B cell (primary cell): Measurements from ENCODE around the gene SATB2. TPM values are rescaled to one million over a fixed set of nuclear protein-coding genes. Genes with fewer than 3 reads are reported as not detected.

ENCODE experiments used
- ATAC-seq: fragments of 200-7000 bp; cut with Tn5 transposase; one replicate; pipeline ENCODE4 v1.10.0; 2021; ENCODE audit warnings: low read depth, mild to moderate bottlenecking, moderate number of reproducible peaks, moderate library complexity
- CTCF ChIA-PET: fragments of 350-600 bp; sonication (Branson Sonifier 250); formaldehyde crosslinking; loops from one replicate; lab custom pipeline; 2021; ENCODE audit warnings: antibody characterized with exemption, inconsistent platforms; lab: Charles Lee
- POLR2A ChIA-PET: fragments of 350-600 bp; sonication (Branson Sonifier 250); formaldehyde crosslinking; loops from one replicate; lab custom pipeline; 2021; ENCODE audit warnings: antibody characterized with exemption; lab: Charles Lee
- DNase-seq: peaks from one replicate; pipeline ENCODE4 v3.0.0; 2013
- H2AFZ ChIP-seq: 2 replicates; pipeline ENCODE4 v1.6.1; 2012; ENCODE audit warnings: mild to moderate bottlenecking, low read depth, low read length; ENCODE audit not compliant: insufficient read depth, poor library complexity, severe bottlenecking
- H3K27ac ChIP-seq, 2 donors: 1 replicate in 1 of 2; 2 replicates in 1 of 2; pipeline ENCODE4 v1.5.1; 2012 to 2013; ENCODE audit warnings: low read length in 2 of 2, mild to moderate bottlenecking in 2 of 2, moderate library complexity in 1 of 2
- H3K27me3 ChIP-seq, 4 experiments: fragments of 200-600 bp in 1 of 4; sonication (generic) in 1 of 4; replicated peaks in 1 of 4; 1 replicate in 2 of 4; 2 replicates in 2 of 4; pipeline versions ENCODE4 v1.6.1 to v1.7.0; 2013 to 2016; ENCODE audit warnings: low read length in 3 of 4, mild to moderate bottlenecking in 2 of 4, mixed read lengths in 1 of 4, moderate library complexity in 1 of 4; ENCODE audit not compliant: insufficient read depth in 4 of 4, control insufficient read depth in 3 of 4; ENCODE audit errors: control extremely low read depth in 1 of 4
- H3K36me3 ChIP-seq, 2 experiments: replicated peaks in 1 of 2; 1 replicate in 1 of 2; 2 replicates in 1 of 2; pipeline versions ENCODE4 v1.6.1 to v1.7.1; 2013; ENCODE audit warnings: low read length in 1 of 2; ENCODE audit not compliant: insufficient read depth in 2 of 2, control insufficient read depth in 1 of 2; ENCODE audit errors: control extremely low read depth in 1 of 2, extremely low read depth in 1 of 2
- H3K4me1 ChIP-seq, 2 donors: fragments of 200-600 bp in 1 of 2; sonication (generic) in 1 of 2; 1 replicate in 1 of 2; 2 replicates in 1 of 2; pipeline versions ENCODE4 v1.5.1 to v1.6.1; 2013 to 2017; ENCODE audit warnings: low read length in 2 of 2; ENCODE audit not compliant: control insufficient read depth in 2 of 2, insufficient read depth in 2 of 2
- H3K4me2 ChIP-seq: replicated peaks from 2 replicates; pipeline ENCODE3; 2012; ENCODE audit warnings: mild to moderate bottlenecking, low read depth, low read length; ENCODE audit not compliant: poor library complexity, severe bottlenecking
- H3K4me3 ChIP-seq, 5 experiments: fragments of 200-600 bp in 1 of 5; sonication (generic) in 1 of 5; 1 replicate in 3 of 5; 2 replicates in 2 of 5; pipeline versions ENCODE4 v1.5.1 to v1.7.0; 2011 to 2016; ENCODE audit warnings: low read length in 4 of 5, mild to moderate bottlenecking in 4 of 5, low read depth in 2 of 5, control low read depth in 1 of 5, moderate library complexity in 1 of 5; ENCODE audit not compliant: insufficient read depth in 1 of 5; ENCODE audit errors: control extremely low read depth in 1 of 5, extremely low read depth in 1 of 5
- H3K79me2 ChIP-seq: fragments of 200-600 bp; sonication (generic); one replicate; pipeline ENCODE4 v1.6.0; 2016; ENCODE audit warnings: low read length; ENCODE audit not compliant: control insufficient read depth, insufficient read depth
- H3K9ac ChIP-seq: fragments of 200-600 bp; sonication (generic); 2 replicates; pipeline ENCODE4 v1.6.1; 2017; ENCODE audit warnings: mild to moderate bottlenecking, low read length, moderate library complexity
- H3K9me3 ChIP-seq, 3 donors: one replicate each; pipeline versions ENCODE4 v1.6.1 to v1.7.1; 2013; ENCODE audit warnings: low read length in 2 of 3; ENCODE audit not compliant: control insufficient read depth in 2 of 3, insufficient read depth in 1 of 3; ENCODE audit errors: control extremely low read depth in 1 of 3
- H4K20me1 ChIP-seq: 2 replicates; pipeline ENCODE4 v1.6.0; 2012; ENCODE audit warnings: mild to moderate bottlenecking, low read length; ENCODE audit not compliant: insufficient read depth, control insufficient read depth, poor library complexity, severe bottlenecking
- H3K27ac Mint-ChIP-seq: one replicate; pipeline ENCODE4 v1.8.0; 2021; ENCODE audit warnings: mixed read lengths
- H3K27me3 Mint-ChIP-seq: one replicate; pipeline ENCODE4 v1.8.0; 2021; ENCODE audit warnings: mixed read lengths
- H3K4me1 Mint-ChIP-seq: one replicate; pipeline ENCODE4 v1.8.0; 2021; ENCODE audit warnings: mixed read lengths
- H3K4me3 Mint-ChIP-seq: one replicate; pipeline ENCODE4 v1.8.0; 2021; ENCODE audit warnings: mixed read lengths
- H3K9me3 Mint-ChIP-seq: one replicate; pipeline ENCODE4 v1.8.0; 2022; ENCODE audit warnings: mixed read lengths; ENCODE audit not compliant: insufficient read depth
- EZH2 ChIP-seq: IDR thresholded peaks from 2 replicates; pipeline ENCODE4 v1.6.1; 2012; ENCODE audit warnings: borderline replicate concordance, low read depth, mild to moderate bottlenecking, moderate library complexity, low read length; ENCODE audit not compliant: insufficient read depth, poor library complexity, severe bottlenecking
- WGBS: methylation state at CpG from one replicate; pipeline ENCODE4 v1.1.5; 2013; ENCODE audit warnings: missing lambda C conversion rate; ENCODE audit not compliant: insufficient coverage; 5-methylcytosine and 5-hydroxymethylcytosine counted together
- intact Hi-C: fragments of 100-400 bp; cut with micrococcal nuclease; formaldehyde crosslinking; loops from one replicate; pipeline ENCODE4 v1.10.0; 2022
- polyA plus RNA-seq: library from polyadenylated mRNA; depleted of rRNA; stranded (reverse); fragments of >200 nt; gene quantifications from 2 replicates; pipeline ENCODE4 v1.2.3, GENCODE V29; 2012
- total RNA-seq, 2 donors: library from RNA; stranded (reverse); fragments of 120-200 nt in 1 of 2; gene quantifications; 1 replicate in 1 of 2; 2 replicates in 1 of 2; pipeline versions ENCODE4 v1.2.3 to v1.2.4, GENCODE V29; 2013 to 2022
- TF ChIP-seq, protein P1 (sequence below): fragments of 200-600 bp; IDR thresholded peaks from one replicate; pipeline ENCODE4 v1.8.0; 2022; ENCODE audit warnings: antibody characterized with exemption, mild to moderate bottlenecking

Gene SATB2
- total and polyA plus RNA-seq, 2 donors (not counting 1 experiment from before 2014, with no cell fraction given) = 0.13 to 0.49 TPM

DNA sequence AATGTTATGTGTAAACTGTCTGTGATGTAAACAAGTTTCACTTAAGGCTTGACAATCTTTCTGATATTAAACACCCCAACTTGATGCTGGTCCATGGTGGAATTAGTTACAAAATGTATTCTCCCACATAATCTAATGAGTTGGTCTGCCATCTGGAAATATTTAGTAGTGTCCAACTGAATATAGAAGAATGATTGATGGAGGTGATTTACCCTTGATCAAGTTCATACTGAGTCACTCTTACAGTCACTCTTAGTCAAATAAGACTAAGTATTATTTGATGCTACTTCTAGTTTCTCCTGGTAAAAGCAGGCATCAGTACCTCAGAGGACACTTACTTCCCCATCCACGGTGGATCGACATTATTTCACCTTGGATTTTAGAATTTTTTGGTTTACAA is 198.1 kb downstream of the SATB2 start:
- Histone ChIP-seq H3K9ac (no peak overlapping the region), H3K4me2 (no peak overlapping the region), H4K20me1 (no peaks in the 10 kb centered on the region), H2AFZ (no peak overlapping the region), H3K4me3 (no peak overlapping the region), H3K4me1 (no peaks in the 10 kb centered on the region), H3K9me3 (peaks cover 0 to 9% (median 7%) of the 10 kb centered on the region in 3 donors), H3K79me2 (no peaks in the 10 kb centered on the region), H3K27me3 (no peaks in the 10 kb centered on the region), H3K36me3 (no peaks in the 10 kb centered on the region), H3K27ac (no peak overlapping the region)
- Mint-ChIP-seq H3K27me3 (no peaks in the 10 kb centered on the region), H3K27ac (no peak overlapping the region), H3K4me3 (no peak overlapping the region), H3K4me1 (no peaks in the 10 kb centered on the region), H3K9me3 (peaks cover 22% of the 10 kb centered on the region)
- no CpG with 5 or more reads among the region's 2 CpGs for WGBS
- ATAC-seq (no peak), DNase-seq (no peak)
- ChIA-PET CTCF (no interaction called here), POLR2A (no interaction called here)
- TF ChIP-seq EZH2 = no peak
- TF ChIP-seq, protein P1, sequence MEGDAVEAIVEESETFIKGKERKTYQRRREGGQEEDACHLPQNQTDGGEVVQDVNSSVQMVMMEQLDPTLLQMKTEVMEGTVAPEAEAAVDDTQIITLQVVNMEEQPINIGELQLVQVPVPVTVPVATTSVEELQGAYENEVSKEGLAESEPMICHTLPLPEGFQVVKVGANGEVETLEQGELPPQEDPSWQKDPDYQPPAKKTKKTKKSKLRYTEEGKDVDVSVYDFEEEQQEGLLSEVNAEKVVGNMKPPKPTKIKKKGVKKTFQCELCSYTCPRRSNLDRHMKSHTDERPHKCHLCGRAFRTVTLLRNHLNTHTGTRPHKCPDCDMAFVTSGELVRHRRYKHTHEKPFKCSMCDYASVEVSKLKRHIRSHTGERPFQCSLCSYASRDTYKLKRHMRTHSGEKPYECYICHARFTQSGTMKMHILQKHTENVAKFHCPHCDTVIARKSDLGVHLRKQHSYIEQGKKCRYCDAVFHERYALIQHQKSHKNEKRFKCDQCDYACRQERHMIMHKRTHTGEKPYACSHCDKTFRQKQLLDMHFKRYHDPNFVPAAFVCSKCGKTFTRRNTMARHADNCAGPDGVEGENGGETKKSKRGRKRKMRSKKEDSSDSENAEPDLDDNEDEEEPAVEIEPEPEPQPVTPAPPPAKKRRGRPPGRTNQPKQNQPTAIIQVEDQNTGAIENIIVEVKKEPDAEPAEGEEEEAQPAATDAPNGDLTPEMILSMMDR = no peak
- intact Hi-C loops = no loop called here

DNA sequence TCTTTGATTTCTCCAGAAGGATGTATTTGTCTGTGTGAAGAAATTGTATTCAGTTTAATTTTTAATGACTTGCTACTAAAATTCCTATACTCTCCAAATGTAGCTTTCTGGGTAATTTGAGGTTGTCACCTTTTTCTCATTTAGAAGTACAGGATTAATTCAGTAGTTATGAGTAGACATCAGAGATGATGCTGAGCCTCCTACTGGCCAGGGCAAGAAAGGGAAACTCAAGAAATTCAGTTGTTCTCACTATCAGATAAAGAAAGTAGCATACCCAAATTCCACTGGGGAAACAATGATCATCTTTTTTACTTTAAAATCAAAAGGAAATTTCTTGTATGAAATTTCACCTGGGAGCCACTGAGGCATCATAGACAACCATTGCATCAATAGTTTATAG is 199.4 kb downstream of the SATB2 start:
- Histone ChIP-seq H3K9me3 (peaks cover 0 to 5% (median 4%) of the 10 kb centered on the region in 3 donors), H3K9ac (no peak overlapping the region), H3K4me1 (no peaks in the 10 kb centered on the region), H3K27me3 (no peaks in the 10 kb centered on the region), H2AFZ (no peak overlapping the region), H3K79me2 (no peaks in the 10 kb centered on the region), H3K36me3 (no peaks in the 10 kb centered on the region), H3K4me2 (no peak overlapping the region), H4K20me1 (no peaks in the 10 kb centered on the region), H3K27ac (no peak overlapping the region), H3K4me3 (no peak overlapping the region)
- Mint-ChIP-seq H3K27me3 (no peaks in the 10 kb centered on the region), H3K27ac (no peak overlapping the region), H3K4me1 (no peaks in the 10 kb centered on the region), H3K9me3 (peaks cover 15% of the 10 kb centered on the region), H3K4me3 (no peak overlapping the region)
- ATAC-seq (no peak), DNase-seq (no peak)
- POLR2A ChIA-PET = no interaction called here
- TF ChIP-seq, protein P1 = no peak
- no peak for TF ChIP-seq EZH2
- intact Hi-C loops = no loop called here
- CTCF ChIA-PET = no interaction called here
